Mammary epithelial cell (primary cell): ENCODE data around the gene ZNF71.

Experiments used
- EZH2 ChIP-seq: IDR thresholded peaks from 2 replicates; pipeline ENCODE4 v1.6.1; 2012; ENCODE audit warnings: low read length, inconsistent platforms, borderline replicate concordance
- TF ChIP-seq, protein P1 (sequence below), 2 donors: IDR thresholded peaks in 1 of 2; conservative IDR thresholded peaks in 1 of 2; 2 replicates each; pipeline ENCODE4 v1.5.1; 2011 to 2012; ENCODE audit warnings: inconsistent platforms in 2 of 2, low read length in 2 of 2, mild to moderate bottlenecking in 2 of 2, control low read depth in 1 of 2, low read depth in 1 of 2; ENCODE audit not compliant: insufficient read depth in 1 of 2; ENCODE audit errors: extremely low read depth in 1 of 2

DNA sequence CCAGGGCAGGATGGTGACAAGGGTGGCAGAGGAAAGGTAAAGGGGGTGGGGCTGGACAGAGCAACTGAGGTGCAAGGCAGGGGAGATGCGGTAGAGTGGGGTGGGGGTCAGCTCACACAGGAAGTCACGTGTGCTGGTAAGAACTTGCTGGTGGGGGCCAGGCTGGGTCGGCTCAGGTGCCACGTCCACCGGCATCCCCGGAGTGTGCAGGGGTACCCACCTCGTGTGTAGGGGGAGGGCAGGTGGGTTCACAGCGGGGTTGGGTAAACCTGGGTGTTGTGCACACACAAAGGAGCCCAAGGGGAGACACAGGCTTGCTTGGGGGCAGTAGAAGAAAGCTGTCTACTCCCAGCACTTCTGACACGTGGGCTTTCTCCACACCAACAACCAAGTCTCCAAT lies 73.6 kb downstream of the ZNF71 start:
- TF ChIP-seq, protein P1, sequence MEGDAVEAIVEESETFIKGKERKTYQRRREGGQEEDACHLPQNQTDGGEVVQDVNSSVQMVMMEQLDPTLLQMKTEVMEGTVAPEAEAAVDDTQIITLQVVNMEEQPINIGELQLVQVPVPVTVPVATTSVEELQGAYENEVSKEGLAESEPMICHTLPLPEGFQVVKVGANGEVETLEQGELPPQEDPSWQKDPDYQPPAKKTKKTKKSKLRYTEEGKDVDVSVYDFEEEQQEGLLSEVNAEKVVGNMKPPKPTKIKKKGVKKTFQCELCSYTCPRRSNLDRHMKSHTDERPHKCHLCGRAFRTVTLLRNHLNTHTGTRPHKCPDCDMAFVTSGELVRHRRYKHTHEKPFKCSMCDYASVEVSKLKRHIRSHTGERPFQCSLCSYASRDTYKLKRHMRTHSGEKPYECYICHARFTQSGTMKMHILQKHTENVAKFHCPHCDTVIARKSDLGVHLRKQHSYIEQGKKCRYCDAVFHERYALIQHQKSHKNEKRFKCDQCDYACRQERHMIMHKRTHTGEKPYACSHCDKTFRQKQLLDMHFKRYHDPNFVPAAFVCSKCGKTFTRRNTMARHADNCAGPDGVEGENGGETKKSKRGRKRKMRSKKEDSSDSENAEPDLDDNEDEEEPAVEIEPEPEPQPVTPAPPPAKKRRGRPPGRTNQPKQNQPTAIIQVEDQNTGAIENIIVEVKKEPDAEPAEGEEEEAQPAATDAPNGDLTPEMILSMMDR (conservative IDR thresholded peaks at IDR 0.05 in 1 of 2, IDR thresholded peaks at IDR 0.05 in 1 of 2; ENCODE audit: extremely low read depth in 1 of 2, insufficient read depth in 1 of 2, low read depth in 1 of 2, low read length in 2 of 2) = no peak
- no peak for TF ChIP-seq EZH2
